ENCODE results near the gene PRRG2. TPM values are rescaled to one million over a fixed set of nuclear protein-coding genes. Genes with fewer than 3 reads are reported as not detected.

PRRG2 gene
- total and polyA plus RNA-seq, 2 of the 13 experiments (the other 11 are each of a cell fraction or from before 2014, with no cell fraction given), result 0.66 to 0.82 TPM

DNA sequence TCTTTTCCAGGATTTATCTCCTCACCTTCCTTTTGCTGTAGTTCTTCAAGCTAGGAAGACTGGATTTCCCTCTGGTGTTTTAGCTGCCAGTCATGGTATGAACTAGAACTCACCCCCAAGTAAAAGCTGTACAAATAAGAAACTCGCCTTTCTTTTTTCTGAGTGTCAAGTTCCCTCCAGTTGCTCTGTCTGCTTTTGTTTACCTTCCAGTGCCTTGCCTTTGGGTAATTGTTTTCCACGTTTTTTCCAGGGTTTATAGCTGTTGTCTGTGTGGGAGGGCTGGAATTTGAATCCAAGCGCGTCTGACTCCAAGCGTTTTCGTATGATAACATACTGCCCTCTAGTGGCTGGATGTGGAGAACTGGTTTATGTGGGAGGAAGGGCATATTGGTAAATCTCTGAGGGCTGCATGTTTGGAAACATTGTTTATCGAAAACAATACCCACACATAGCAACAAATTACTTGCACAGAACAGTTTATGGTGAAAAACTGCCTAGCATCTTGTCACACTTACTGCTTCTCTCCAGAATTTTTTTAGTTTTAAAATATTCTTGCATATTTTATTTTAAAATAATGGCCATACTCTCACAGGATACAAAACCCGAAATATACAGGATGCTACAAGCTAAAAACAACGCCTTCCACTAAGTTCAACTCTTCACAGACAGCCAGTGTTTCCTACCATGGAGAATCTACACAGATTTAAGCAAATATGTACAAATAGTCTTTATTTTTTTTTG lies 34.1 kb upstream of the PRRG2 start (continued):
- peak; percentile 43; the same call in 1 of the 2 replicates for TF ChIP-seq THAP11 (CRISPR knock-in tag; IDR thresholded peaks at IDR 0.05)
- peak; percentile 90 for TF ChIP-seq CTCF (CRISPR knock-in tag; IDR thresholded peaks at IDR 0.05)
- TF ChIP-seq, protein P1, sequence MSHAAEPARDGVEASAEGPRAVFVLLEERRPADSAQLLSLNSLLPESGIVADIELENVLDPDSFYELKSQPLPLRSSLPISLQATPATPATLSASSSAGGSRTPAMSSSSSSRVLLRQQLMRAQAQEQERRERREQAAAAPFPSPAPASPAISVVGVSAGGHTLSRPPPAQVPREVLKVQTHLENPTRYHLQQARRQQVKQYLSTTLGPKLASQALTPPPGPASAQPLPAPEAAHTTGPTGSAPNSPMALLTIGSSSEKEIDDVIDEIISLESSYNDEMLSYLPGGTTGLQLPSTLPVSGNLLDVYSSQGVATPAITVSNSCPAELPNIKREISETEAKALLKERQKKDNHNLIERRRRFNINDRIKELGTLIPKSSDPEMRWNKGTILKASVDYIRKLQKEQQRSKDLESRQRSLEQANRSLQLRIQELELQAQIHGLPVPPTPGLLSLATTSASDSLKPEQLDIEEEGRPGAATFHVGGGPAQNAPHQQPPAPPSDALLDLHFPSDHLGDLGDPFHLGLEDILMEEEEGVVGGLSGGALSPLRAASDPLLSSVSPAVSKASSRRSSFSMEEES (CRISPR knock-in tag; IDR thresholded peaks at IDR 0.05), result peak; percentile 37; the same call in 1 of the 2 replicates
- TF ChIP-seq ZNF770 (CRISPR knock-in tag; IDR thresholded peaks at IDR 0.05), result no peak
- TF ChIP-seq CREB1 (IDR thresholded peaks at IDR 0.05), result no peak
- TF ChIP-seq CREB1 (CRISPR knock-in tag; IDR thresholded peaks at IDR 0.05), result 0 out of 2 replicates have a peak, but pooled peaks have one; percentile 36
- TF ChIP-seq TFDP1 (CRISPR knock-in tag; IDR thresholded peaks at IDR 0.05; ENCODE audit: borderline replicate concordance), result peak; percentile 57; the same call in 1 of the 2 replicates
- TF ChIP-seq KLF16 (CRISPR knock-in tag; IDR thresholded peaks at IDR 0.05), result peak in 1 of 2 experiments; percentile 26; a peak in 1 of 4 replicates
- TF ChIP-seq RFXAP (CRISPR knock-in tag; IDR thresholded peaks at IDR 0.05; ENCODE audit: borderline replicate concordance), result no peak
- 0 out of 2 replicates have a peak, but pooled peaks have one; percentile 51 for TF ChIP-seq ZFP36L1 (CRISPR knock-in tag; IDR thresholded peaks at IDR 0.05)
- peak; percentile 54; the same call in 1 of the 2 replicates for TF ChIP-seq FOXK2 (IDR thresholded peaks at IDR 0.05)
- no peak for TF ChIP-seq LCORL (IDR thresholded peaks at IDR 0.05)
- 0 out of 2 replicates have a peak, but pooled peaks have one; percentile 22 for TF ChIP-seq LCORL (CRISPR knock-in tag; IDR thresholded peaks at IDR 0.05)
- TF ChIP-seq ZNF510 (CRISPR knock-in tag; IDR thresholded peaks at IDR 0.05; ENCODE audit: low read depth), result no peak
- TF ChIP-seq ZBTB3 (CRISPR knock-in tag; IDR thresholded peaks at IDR 0.05; ENCODE audit: borderline replicate concordance, low read depth), result no peak
- TF ChIP-seq, protein P2, sequence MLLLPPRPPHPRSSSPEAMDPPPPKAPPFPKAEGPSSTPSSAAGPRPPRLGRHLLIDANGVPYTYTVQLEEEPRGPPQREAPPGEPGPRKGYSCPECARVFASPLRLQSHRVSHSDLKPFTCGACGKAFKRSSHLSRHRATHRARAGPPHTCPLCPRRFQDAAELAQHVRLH (CRISPR knock-in tag; IDR thresholded peaks at IDR 0.05; ENCODE audit: borderline replicate concordance, low read depth), result no peak
- TF ChIP-seq ZNF12 (CRISPR knock-in tag; IDR thresholded peaks at IDR 0.05), result no peak
- TF ChIP-seq MIER2 (CRISPR knock-in tag; IDR thresholded peaks at IDR 0.05), result no peak
- no peak for TF ChIP-seq ZNF138 (CRISPR knock-in tag; IDR thresholded peaks at IDR 0.05; ENCODE audit: low read depth)
- no peak for TF ChIP-seq ZNF841 (CRISPR knock-in tag; IDR thresholded peaks at IDR 0.05; ENCODE audit: borderline replicate concordance)
- TF ChIP-seq ZNF282 (IDR thresholded peaks at IDR 0.05; ENCODE audit: partially characterized antibody), result no peak
- 0 out of 2 replicates have a peak, but pooled peaks have one; percentile 13 for TF ChIP-seq ELF1 (CRISPR knock-in tag; IDR thresholded peaks at IDR 0.05)
- 0 out of 2 replicates have a peak, but pooled peaks have one; percentile 26 for TF ChIP-seq CCDC6 (CRISPR knock-in tag; IDR thresholded peaks at IDR 0.05)

All from HepG2 (cell line).